SK-N-SH treated with all-trans-retinoic acid at 6 μM for 48 hours (cell line): ENCODE data around the gene AKT2.

Experiments used
- ATAC-seq: fragments of 200-7000 bp; cut with Tn5 transposase; 3 replicates; pipeline ENCODE4 v1.9.1; 2020; ENCODE audit warnings: mild to moderate bottlenecking, moderate library complexity
- ARNTL ChIP-seq: fragments of 450-650 bp; formaldehyde crosslinking; IDR thresholded peaks from 2 replicates; pipeline ENCODE4 v1.5.0; 2020; ENCODE audit warnings: low read depth, mild to moderate bottlenecking, moderate library complexity, borderline replicate concordance
- BACH2 ChIP-seq: fragments of 250-450 bp; sonication (Bioruptor Pico); IDR thresholded peaks from 2 replicates; pipeline ENCODE4 v1.9.0; 2021; ENCODE audit warnings: mild to moderate bottlenecking, borderline replicate concordance
- CREB5 ChIP-seq: fragments of 250-450 bp; sonication (Bioruptor Pico); IDR thresholded peaks from 2 replicates; pipeline ENCODE4 v1.5.1; 2020; ENCODE audit warnings: low read depth, mild to moderate bottlenecking, moderate library complexity
- CSRNP3 ChIP-seq: fragments of 250-450 bp; sonication (Bioruptor Pico); IDR thresholded peaks from 2 replicates; pipeline ENCODE4 v1.5.1; 2021; ENCODE audit warnings: mild to moderate bottlenecking, moderate library complexity
- ESRRG ChIP-seq: fragments of 250-450 bp; sonication (Bioruptor Pico); IDR thresholded peaks from 2 replicates; pipeline ENCODE4 v1.6.1; 2021; ENCODE audit warnings: mild to moderate bottlenecking
- GLIS3 ChIP-seq: fragments of 250-450 bp; sonication (Bioruptor Pico); IDR thresholded peaks from 2 replicates; pipeline ENCODE4 v1.5.0; 2020; ENCODE audit warnings: mild to moderate bottlenecking, moderate library complexity
- ISL1 ChIP-seq: fragments of 250-450 bp; sonication (Bioruptor Pico); IDR thresholded peaks from 2 replicates; pipeline ENCODE4 v2.1.2; 2022; ENCODE audit warnings: mild to moderate bottlenecking, moderate library complexity
- OSR1 ChIP-seq: fragments of 250-450 bp; sonication (Bioruptor Pico); IDR thresholded peaks from 2 replicates; pipeline ENCODE4 v1.8.0; 2022; ENCODE audit warnings: moderate library complexity, mild to moderate bottlenecking, inconsistent platforms
- PATZ1 ChIP-seq: fragments of 250-450 bp; sonication (Bioruptor Pico); IDR thresholded peaks from 2 replicates; pipeline ENCODE4 v1.8.0; 2020; ENCODE audit warnings: mild to moderate bottlenecking, moderate library complexity, borderline replicate concordance
- POU6F1 ChIP-seq: fragments of 250-450 bp; sonication (Bioruptor Pico); IDR thresholded peaks from 2 replicates; pipeline ENCODE4 v1.8.0; 2021; ENCODE audit warnings: low read depth, mild to moderate bottlenecking, moderate library complexity, borderline replicate concordance
- RARB ChIP-seq: fragments of 250-450 bp; sonication (Bioruptor Pico); IDR thresholded peaks from 2 replicates; pipeline ENCODE4 v1.8.0; 2021; ENCODE audit warnings: mild to moderate bottlenecking, moderate library complexity
- TCF4 ChIP-seq: fragments of 250-450 bp; sonication (Bioruptor Pico); IDR thresholded peaks from 2 replicates; pipeline ENCODE4 v1.8.0; 2021; ENCODE audit warnings: mild to moderate bottlenecking, moderate library complexity, borderline replicate concordance
- TOX ChIP-seq: fragments of 250-450 bp; sonication (Bioruptor Pico); IDR thresholded peaks from 2 replicates; pipeline ENCODE4 v1.8.0; 2021; ENCODE audit warnings: mild to moderate bottlenecking, moderate library complexity, borderline replicate concordance
- TSHZ2 ChIP-seq: fragments of 250-450 bp; sonication (Bioruptor Pico); IDR thresholded peaks from 2 replicates; pipeline ENCODE4 v1.5.0; 2020; ENCODE audit warnings: mild to moderate bottlenecking, moderate library complexity
- ZNF565 ChIP-seq: fragments of 450-650 bp; formaldehyde crosslinking; conservative IDR thresholded peaks from 2 replicates; pipeline ENCODE4 v1.5.0; 2020; ENCODE audit warnings: low read depth, mild to moderate bottlenecking, moderate library complexity
- ZNF70 ChIP-seq: fragments of 450-650 bp; formaldehyde crosslinking; IDR thresholded peaks from 2 replicates; pipeline ENCODE4 v1.5.0; 2020; ENCODE audit warnings: mild to moderate bottlenecking, moderate library complexity
- ZNF8 ChIP-seq: fragments of 450-650 bp; formaldehyde crosslinking; IDR thresholded peaks from 2 replicates; pipeline ENCODE4 v1.5.0; 2020; ENCODE audit warnings: mild to moderate bottlenecking, moderate library complexity

The AKT2 gene

GRCh38 chr19:40280608-40281221, 4.4 kb downstream of the AKT2 start:
- no peak for ATAC-seq
- TF ChIP-seq ZNF8 (CRISPR knock-in tag) = no peak
- no peak for TF ChIP-seq ISL1 (CRISPR knock-in tag)
- TF ChIP-seq POU6F1 (CRISPR knock-in tag) = no peak

GRCh38 chr19:40279761-40280607, 5.2 kb downstream of the AKT2 start:
- TF ChIP-seq GLIS3 (CRISPR knock-in tag) = no peak
- ATAC-seq = no peak

GRCh38 chr19:40279120-40279551, 6.0 kb downstream of the AKT2 start:
- TF ChIP-seq TSHZ2 (no peak), ZNF565 (CRISPR knock-in tag) (no peak), TCF4 (CRISPR knock-in tag) (no peak), CSRNP3 (no peak), ISL1 (CRISPR knock-in tag) (no peak), BACH2 (CRISPR knock-in tag) (no peak), PATZ1 (no peak), ESRRG (no peak)
- no peak for ATAC-seq

GRCh38 chr19:40278361-40279035, 6.6 kb downstream of the AKT2 start:
- TF ChIP-seq CREB5 (no peak), ZNF8 (CRISPR knock-in tag) (no peak), ZNF70 (CRISPR knock-in tag) (no peak)
- no peak for ATAC-seq

- TF ChIP-seq ARNTL (CRISPR knock-in tag) (no peak), BACH2 (CRISPR knock-in tag) (no peak), CSRNP3 (no peak), TOX (no peak), ZNF565 (CRISPR knock-in tag) (no peak), RARB (CRISPR knock-in tag) (no peak), TSHZ2 (no peak), OSR1 (no peak)
- ATAC-seq = no peak
Measured at GRCh38 chr19:40277356-40278059, 7.6 kb downstream of the AKT2 start.
